Occipital lobe (tissue), 2 donors: ENCODE data around the gene PLA2G4D. TPM values are rescaled to one million over a fixed set of nuclear protein-coding genes. Genes with fewer than 3 reads are reported as not detected.

Source experiments
- DNase-seq: peaks from one replicate; lab custom pipeline; 2025; lab: John Stamatoyannopoulos, UW
- total RNA-seq: library from RNA; depleted of rRNA; stranded (reverse); fragments of >200 nt; gene quantifications from one replicate; pipeline ENCODE4 v1.2.3, GENCODE V29; 2014

Gene PLA2G4D
- total RNA-seq, 1 donor from 2014 or later = not detected

GRCh38 chr15:42021593-42021992 lies 72.8 kb downstream of the PLA2G4D start:
- DNase-seq = no peak

- DNase-seq = no peak
These were observed 73.6 kb downstream of the PLA2G4D start, which contains the start of gene PLA2G4E for GRCh38 chr15:42020713-42021273. PLA2G4E (minus strand) TSS chr15:42021042; CDS start chr15:42021030, 12 bp downstream.

- no peak for DNase-seq
These were observed 75.8 kb downstream of the PLA2G4D start for GRCh38 chr15:42018306-42019224.

Other genes starting within 250 kb of the PLA2G4D start
- gene SPTBN5, start 200.5 kb downstream of the PLA2G4D start, total RNA-seq = 0.16 TPM
- gene EHD4, start 122.0 kb downstream of the PLA2G4D start, total RNA-seq = 2.2 TPM
- not detected for gene PLA2G4E, start 73.5 kb downstream of the PLA2G4D start, total RNA-seq
- not detected for gene PLA2G4F, start 62.1 kb upstream of the PLA2G4D start, total RNA-seq
- 52.3 TPM for gene VPS39, start 113.7 kb upstream of the PLA2G4D start, total RNA-seq
- 13.6 TPM for gene GANC, start 178.6 kb upstream of the PLA2G4D start, total RNA-seq
- 67.4 TPM for gene TMEM87A, start 178.9 kb upstream of the PLA2G4D start, total RNA-seq